HepG2 (cell line): ENCODE data around the gene ANKRD53. TPM values are rescaled to one million over a fixed set of nuclear protein-coding genes. Genes with fewer than 3 reads are reported as not detected.

Source experiments
- CBX5 ChIP-seq: sonication (generic); formaldehyde crosslinking; IDR thresholded peaks from 2 replicates; pipeline ENCODE4 v1.4.0; 2020; ENCODE audit warnings: missing genetic modification reagents, borderline replicate concordance
- DMAP1 ChIP-seq: IDR thresholded peaks from 2 replicates; pipeline ENCODE4 v1.6.1; 2016
- GPBP1L1 ChIP-seq: sonication (generic); formaldehyde crosslinking; IDR thresholded peaks from 2 replicates; pipeline ENCODE4 v1.5.0; 2020; ENCODE audit warnings: mild to moderate bottlenecking, missing genetic modification reagents
- GPN1 ChIP-seq: sonication (generic); formaldehyde crosslinking; IDR thresholded peaks from 2 replicates; pipeline ENCODE4 v1.5.1; 2020; ENCODE audit warnings: missing genetic modification reagents, borderline replicate concordance
- HIVEP1 ChIP-seq: sonication (generic); formaldehyde crosslinking; IDR thresholded peaks from 2 replicates; pipeline ENCODE4 v1.4.0; 2020; ENCODE audit warnings: mild to moderate bottlenecking, missing genetic modification reagents
- KDM5A ChIP-seq: fragments of 200-600 bp; sonication (generic); IDR thresholded peaks from 2 replicates; pipeline ENCODE4 v1.7.0; 2018; ENCODE audit warnings: antibody characterized with exemption, mild to moderate bottlenecking, low read length, borderline replicate concordance
- LCORL ChIP-seq, 2 experiments: fragments of 450-650 bp in 1 of 2; sonication (generic) in 1 of 2; formaldehyde crosslinking in 1 of 2; IDR thresholded peaks; 2 replicates each; pipeline versions ENCODE4 v1.5.0 to v1.6.1; 2017 to 2020; ENCODE audit warnings: antibody characterized with exemption in 1 of 2, missing genetic modification reagents in 1 of 2
- MED8 ChIP-seq: sonication (generic); formaldehyde crosslinking; IDR thresholded peaks from 2 replicates; pipeline ENCODE4 v1.8.1; 2023; ENCODE audit warnings: mild to moderate bottlenecking, missing genetic modification reagents; ENCODE audit not compliant: insufficient replicate concordance
- PITX1 ChIP-seq: sonication (generic); formaldehyde crosslinking; IDR thresholded peaks from 2 replicates; pipeline ENCODE4 v1.5.1; 2020; ENCODE audit warnings: mild to moderate bottlenecking, missing genetic modification reagents
- SRSF1 ChIP-seq: fragments of 200-400 bp; formaldehyde crosslinking; optimal IDR thresholded peaks from 2 replicates; pipeline ENCODE3; 2017; ENCODE audit warnings: mild to moderate bottlenecking, low read depth, low read length, moderate library complexity
- ZMYM3 ChIP-seq: sonication (generic); formaldehyde crosslinking; IDR thresholded peaks from 2 replicates; pipeline ENCODE4 v1.5.1; 2020; ENCODE audit warnings: mild to moderate bottlenecking, missing genetic modification reagents
- ZNF180 ChIP-seq: sonication (generic); formaldehyde crosslinking; IDR thresholded peaks from 2 replicates; pipeline ENCODE4 v1.4.0; 2020; ENCODE audit warnings: low read depth, missing genetic modification reagents, borderline replicate concordance
- ZNF468 ChIP-seq: sonication (generic); formaldehyde crosslinking; IDR thresholded peaks from 2 replicates; pipeline ENCODE4 v1.8.0; 2022; ENCODE audit warnings: mild to moderate bottlenecking, moderate library complexity, missing genetic modification reagents
- ZSCAN12 ChIP-seq: sonication (generic); formaldehyde crosslinking; IDR thresholded peaks from 2 replicates; pipeline ENCODE4 v1.9.0; 2021; ENCODE audit warnings: mild to moderate bottlenecking, missing genetic modification reagents
- ZSCAN9 ChIP-seq: IDR thresholded peaks from 2 replicates; pipeline ENCODE4 v1.6.1; 2016; ENCODE audit warnings: borderline replicate concordance
- polyA plus RNA-seq, 8 experiments: library from polyadenylated mRNA; depleted of rRNA in 3 of 8; stranded (reverse) in 7 of 8; unstranded in 1 of 8; fragments of >200 nt; fragmentation: Illumina TruSeq in 4 of 8; extraction: Trizol in 4 of 8; gene quantifications; 2 replicates each; pipeline versions ENCODE4 v1.2.1 to v1.2.3, GENCODE V29; 2011 to 2016; ENCODE audit warnings: low read depth in 4 of 8, missing spikeins in 1 of 8, mixed read lengths in 1 of 8; ENCODE audit not compliant: insufficient read depth in 1 of 8
- total RNA-seq, 5 experiments: library from RNA; depleted of rRNA; stranded (reverse); fragments of >200 nt; fragmentation: Illumina TruSeq; extraction: Trizol; gene quantifications; 2 replicates each; pipeline ENCODE4 v1.2.3, GENCODE V29; 2016; ENCODE audit warnings: low read depth in 1 of 5
- TF ChIP-seq, protein P1 (sequence below): sonication (generic); formaldehyde crosslinking; conservative IDR thresholded peaks from 2 replicates; pipeline ENCODE4 v1.4.0; 2020; ENCODE audit warnings: mild to moderate bottlenecking, missing genetic modification reagents, moderate library complexity
- TF ChIP-seq, protein P2 (sequence below): sonication (generic); formaldehyde crosslinking; IDR thresholded peaks from 2 replicates; pipeline ENCODE4 v1.4.0; 2020; ENCODE audit warnings: mild to moderate bottlenecking, low read depth, missing genetic modification reagents
- TF ChIP-seq, protein P3 (sequence below): sonication (generic); formaldehyde crosslinking; conservative IDR thresholded peaks from 2 replicates; pipeline ENCODE4 v1.4.0; 2020; ENCODE audit warnings: missing genetic modification reagents
- TF ChIP-seq, protein P4 (sequence below): sonication (generic); formaldehyde crosslinking; IDR thresholded peaks from 2 replicates; pipeline ENCODE4 v1.8.0; 2022; ENCODE audit warnings: missing genetic modification reagents, mild to moderate bottlenecking, borderline replicate concordance

ANKRD53 gene
- total and polyA plus RNA-seq, 2 of the 13 experiments (the other 11 are each of a cell fraction or from before 2014, with no cell fraction given): 0.15 TPM; not detected in 1

GRCh38 chr2:70994009-70994698 is 15.7 kb downstream of the ANKRD53 start (continued):
- TF ChIP-seq, protein P1, sequence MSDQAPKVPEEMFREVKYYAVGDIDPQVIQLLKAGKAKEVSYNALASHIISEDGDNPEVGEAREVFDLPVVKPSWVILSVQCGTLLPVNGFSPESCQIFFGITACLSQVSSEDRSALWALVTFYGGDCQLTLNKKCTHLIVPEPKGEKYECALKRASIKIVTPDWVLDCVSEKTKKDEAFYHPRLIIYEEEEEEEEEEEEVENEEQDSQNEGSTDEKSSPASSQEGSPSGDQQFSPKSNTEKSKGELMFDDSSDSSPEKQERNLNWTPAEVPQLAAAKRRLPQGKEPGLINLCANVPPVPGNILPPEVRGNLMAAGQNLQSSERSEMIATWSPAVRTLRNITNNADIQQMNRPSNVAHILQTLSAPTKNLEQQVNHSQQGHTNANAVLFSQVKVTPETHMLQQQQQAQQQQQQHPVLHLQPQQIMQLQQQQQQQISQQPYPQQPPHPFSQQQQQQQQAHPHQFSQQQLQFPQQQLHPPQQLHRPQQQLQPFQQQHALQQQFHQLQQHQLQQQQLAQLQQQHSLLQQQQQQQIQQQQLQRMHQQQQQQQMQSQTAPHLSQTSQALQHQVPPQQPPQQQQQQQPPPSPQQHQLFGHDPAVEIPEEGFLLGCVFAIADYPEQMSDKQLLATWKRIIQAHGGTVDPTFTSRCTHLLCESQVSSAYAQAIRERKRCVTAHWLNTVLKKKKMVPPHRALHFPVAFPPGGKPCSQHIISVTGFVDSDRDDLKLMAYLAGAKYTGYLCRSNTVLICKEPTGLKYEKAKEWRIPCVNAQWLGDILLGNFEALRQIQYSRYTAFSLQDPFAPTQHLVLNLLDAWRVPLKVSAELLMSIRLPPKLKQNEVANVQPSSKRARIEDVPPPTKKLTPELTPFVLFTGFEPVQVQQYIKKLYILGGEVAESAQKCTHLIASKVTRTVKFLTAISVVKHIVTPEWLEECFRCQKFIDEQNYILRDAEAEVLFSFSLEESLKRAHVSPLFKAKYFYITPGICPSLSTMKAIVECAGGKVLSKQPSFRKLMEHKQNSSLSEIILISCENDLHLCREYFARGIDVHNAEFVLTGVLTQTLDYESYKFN (CRISPR knock-in tag): peak; percentile 7; the same call in 1 of the 2 replicates
- TF ChIP-seq, protein P2, sequence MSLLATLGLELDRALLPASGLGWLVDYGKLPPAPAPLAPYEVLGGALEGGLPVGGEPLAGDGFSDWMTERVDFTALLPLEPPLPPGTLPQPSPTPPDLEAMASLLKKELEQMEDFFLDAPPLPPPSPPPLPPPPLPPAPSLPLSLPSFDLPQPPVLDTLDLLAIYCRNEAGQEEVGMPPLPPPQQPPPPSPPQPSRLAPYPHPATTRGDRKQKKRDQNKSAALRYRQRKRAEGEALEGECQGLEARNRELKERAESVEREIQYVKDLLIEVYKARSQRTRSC (CRISPR knock-in tag): 0 out of 2 replicates have a peak, but pooled peaks have one; percentile 68
- TF ChIP-seq ZNF468 (CRISPR knock-in tag) (no peak), ZMYM3 (CRISPR knock-in tag) (0 out of 2 replicates have a peak, but pooled peaks have one; percentile 46), LCORL (IDR thresholded peaks at IDR 0.05) (no peak), LCORL (CRISPR knock-in tag; IDR thresholded peaks at IDR 0.05) (no peak; the same call in 1 of the 2 replicates), HIVEP1 (CRISPR knock-in tag) (no peak), GPN1 (peak; percentile 57; the same call in 1 of the 2 replicates), ZSCAN12 (no peak), SRSF1 (peak; percentile 38), ZNF180 (no peak), CBX5 (CRISPR knock-in tag) (no peak; the same call in 1 of the 2 replicates), ZSCAN9 (CRISPR knock-in tag) (no peak), DMAP1 (CRISPR knock-in tag) (peak; percentile 19), MED8 (CRISPR knock-in tag) (no peak), KDM5A (peak; percentile 37), PITX1 (CRISPR knock-in tag) (peak; percentile 56; the same call in 1 of the 2 replicates), GPBP1L1 (no peak)
- TF ChIP-seq, protein P3, sequence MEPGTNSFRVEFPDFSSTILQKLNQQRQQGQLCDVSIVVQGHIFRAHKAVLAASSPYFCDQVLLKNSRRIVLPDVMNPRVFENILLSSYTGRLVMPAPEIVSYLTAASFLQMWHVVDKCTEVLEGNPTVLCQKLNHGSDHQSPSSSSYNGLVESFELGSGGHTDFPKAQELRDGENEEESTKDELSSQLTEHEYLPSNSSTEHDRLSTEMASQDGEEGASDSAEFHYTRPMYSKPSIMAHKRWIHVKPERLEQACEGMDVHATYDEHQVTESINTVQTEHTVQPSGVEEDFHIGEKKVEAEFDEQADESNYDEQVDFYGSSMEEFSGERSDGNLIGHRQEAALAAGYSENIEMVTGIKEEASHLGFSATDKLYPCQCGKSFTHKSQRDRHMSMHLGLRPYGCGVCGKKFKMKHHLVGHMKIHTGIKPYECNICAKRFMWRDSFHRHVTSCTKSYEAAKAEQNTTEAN (CRISPR knock-in tag): no peak
- TF ChIP-seq, protein P4, sequence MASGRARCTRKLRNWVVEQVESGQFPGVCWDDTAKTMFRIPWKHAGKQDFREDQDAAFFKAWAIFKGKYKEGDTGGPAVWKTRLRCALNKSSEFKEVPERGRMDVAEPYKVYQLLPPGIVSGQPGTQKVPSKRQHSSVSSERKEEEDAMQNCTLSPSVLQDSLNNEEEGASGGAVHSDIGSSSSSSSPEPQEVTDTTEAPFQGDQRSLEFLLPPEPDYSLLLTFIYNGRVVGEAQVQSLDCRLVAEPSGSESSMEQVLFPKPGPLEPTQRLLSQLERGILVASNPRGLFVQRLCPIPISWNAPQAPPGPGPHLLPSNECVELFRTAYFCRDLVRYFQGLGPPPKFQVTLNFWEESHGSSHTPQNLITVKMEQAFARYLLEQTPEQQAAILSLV (CRISPR knock-in tag): peak; percentile 78; the same call in 1 of the 2 replicates
